Measurements from ENCODE around the gene TMEM213. TPM values are rescaled to one million over a fixed set of nuclear protein-coding genes. Genes with fewer than 3 reads are reported as not detected.

Gene TMEM213, protein sequence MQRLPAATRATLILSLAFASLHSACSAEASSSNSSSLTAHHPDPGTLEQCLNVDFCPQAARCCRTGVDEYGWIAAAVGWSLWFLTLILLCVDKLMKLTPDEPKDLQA
- not detected in 2 replicates for total RNA-seq

DNA sequence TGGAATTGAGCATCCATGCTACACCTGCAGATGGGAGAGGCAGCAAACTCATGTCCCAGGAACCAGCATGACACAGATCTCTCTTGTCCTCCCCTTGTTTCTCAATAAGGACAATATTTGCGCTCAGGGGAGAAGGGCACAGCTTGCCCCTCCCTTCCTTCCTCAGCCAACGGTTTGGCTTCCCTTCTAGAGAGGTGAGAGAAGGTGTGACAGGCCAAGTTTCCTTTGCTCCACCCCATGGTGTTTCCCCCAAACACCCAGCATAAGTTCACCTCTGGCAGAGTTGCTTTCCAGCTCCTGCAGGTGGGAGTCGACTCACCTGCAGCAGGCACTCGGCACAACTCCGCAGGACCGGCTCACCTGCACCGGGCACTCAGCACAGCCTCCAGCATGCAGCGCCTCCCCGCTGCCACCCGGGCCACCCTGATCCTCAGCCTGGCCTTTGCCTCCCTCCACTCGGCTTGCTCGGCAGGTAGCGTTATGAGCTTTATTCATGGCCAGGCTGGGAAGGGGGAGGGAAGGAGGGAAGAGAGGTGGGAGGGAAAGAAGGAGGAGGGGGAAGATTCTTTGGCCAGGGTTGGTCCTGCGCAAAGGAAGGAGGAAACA lies at the start of gene TMEM213, which contains the start of gene ATP6V0A4:
TMEM213 (plus strand) TSS at position 280 of the 606 bp plus-strand sequence; CDS start at position 391, 111 bp downstream.
ATP6V0A4 (minus strand) TSS at position 482 of the 606 bp plus-strand sequence. CDS start 26,949 bp downstream, outside the sequence.

Other genes starting within 250 kb of the TMEM213 start
- gene SVOPL, start 96.6 kb upstream of the TMEM213 start, total RNA-seq: not detected in 2 replicates
- 0.19 TPM in 1 of 2 replicates, not detected in the other for gene ATP6V0A4, start 202 bp downstream of the TMEM213 start, total RNA-seq
- 1.1 and 1.5 TPM in 2 replicates for gene KIAA1549, start 183.4 kb downstream of the TMEM213 start, total RNA-seq
- 5.1 and 9.3 TPM in 2 replicates for gene ZC3HAV1L, start 238.0 kb downstream of the TMEM213 start, total RNA-seq